Measurements from ENCODE around the gene CHMP3. TPM values are rescaled to one million over a fixed set of nuclear protein-coding genes. Genes with fewer than 3 reads are reported as not detected.

Gene CHMP3
- total RNA-seq, 4 donors from 2014 or later, result 87.0 to 155 (median 129) TPM

GRCh38 chr2:86580560-86580959, 17.3 kb upstream of the CHMP3 start:
- DNase-seq (ENCODE audit: low spot score in 2 of 2), result no peak
- H3K4me3 ChIP-seq, result no peak overlapping the region

GRCh38 chr2:86577817-86578456, 14.7 kb upstream of the CHMP3 start:
- 91% methylated on average over 2 of the region's 2 CpGs for WGBS, 2 donors

More at GRCh38 chr2:86580560-86580959, 17.3 kb upstream of the CHMP3 start:
- Histone ChIP-seq H3K9me3 (no peaks in the 10 kb centered on the region), H3K27ac (no peak overlapping the region), H3K27me3 (no peaks in the 10 kb centered on the region), H3K4me1 (peaks cover 0 to 9% (median 0%) of the 10 kb centered on the region in 4 donors), H3K36me3 (no peaks in the 10 kb centered on the region)
- no peak for TF ChIP-seq EP300 (IDR thresholded peaks at IDR 0.05)
- no peak for TF ChIP-seq POLR2A (IDR thresholded peaks at IDR 0.05)
- no peak for TF ChIP-seq CTCF (IDR thresholded peaks at IDR 0.05)

GRCh38 chr2:86570059-86570458, 6.8 kb upstream of the CHMP3 start:
- H3K9me3 ChIP-seq, result no peaks in the 10 kb centered on the region
- no peak overlapping the region for H3K4me3 ChIP-seq
- no peak for DNase-seq (ENCODE audit: low spot score in 2 of 2)
- TF ChIP-seq CTCF (IDR thresholded peaks at IDR 0.05) (no peak), POLR2A (IDR thresholded peaks at IDR 0.05) (no peak), EP300 (IDR thresholded peaks at IDR 0.05) (no peak)
- no peak overlapping the region for H3K27ac ChIP-seq
- no peaks in the 10 kb centered on the region for H3K27me3 ChIP-seq
- no peaks in the 10 kb centered on the region for H3K36me3 ChIP-seq
- 82 to 86% methylated on average over 3 of the region's 3 CpGs for WGBS, 2 donors
- no peaks in the 10 kb centered on the region for H3K4me1 ChIP-seq

More at GRCh38 chr2:86577817-86578456, 14.7 kb upstream of the CHMP3 start:
- no peaks in the 10 kb centered on the region for H3K9me3 ChIP-seq
- H3K27ac ChIP-seq, result no peak overlapping the region
- no peaks in the 10 kb centered on the region for H3K4me1 ChIP-seq
- DNase-seq (ENCODE audit: low spot score in 2 of 2), result no peak
- H3K27me3 ChIP-seq, result no peaks in the 10 kb centered on the region
- no peaks in the 10 kb centered on the region for H3K36me3 ChIP-seq
- no peak overlapping the region for H3K4me3 ChIP-seq
- no peak for TF ChIP-seq EP300 (IDR thresholded peaks at IDR 0.05)
- TF ChIP-seq CTCF (IDR thresholded peaks at IDR 0.05), result no peak
- TF ChIP-seq POLR2A (IDR thresholded peaks at IDR 0.05), result no peak

GRCh38 chr2:86566821-86567190, 3.6 kb upstream of the CHMP3 start:
- Histone ChIP-seq H3K27me3 (no peaks in the 10 kb centered on the region), H3K36me3 (no peaks in the 10 kb centered on the region), H3K4me1 (peaks cover 0 to 14% (median 3%) of the 10 kb centered on the region in 4 donors), H3K27ac (no peak overlapping the region), H3K9me3 (no peaks in the 10 kb centered on the region), H3K4me3 (no peak overlapping the region)
- no peak for DNase-seq (ENCODE audit: low spot score in 2 of 2)
- TF ChIP-seq EP300 (IDR thresholded peaks at IDR 0.05), result no peak
- no peak for TF ChIP-seq POLR2A (IDR thresholded peaks at IDR 0.05)
- no peak for TF ChIP-seq CTCF (IDR thresholded peaks at IDR 0.05)

- Histone ChIP-seq H3K4me1 (peaks cover 0 to 19% (median 8%) of the 10 kb centered on the region in 4 donors), H3K9me3 (no peaks in the 10 kb centered on the region), H3K27ac (no peak overlapping the region), H3K4me3 (no peak overlapping the region), H3K27me3 (no peaks in the 10 kb centered on the region), H3K36me3 (no peaks in the 10 kb centered on the region)
- no peak for TF ChIP-seq EP300 (IDR thresholded peaks at IDR 0.05)
- no peak for TF ChIP-seq POLR2A (IDR thresholded peaks at IDR 0.05)
- TF ChIP-seq CTCF (IDR thresholded peaks at IDR 0.05), result no peak
- no peak for DNase-seq (ENCODE audit: low spot score in 2 of 2)
- 76 to 78% methylated on average over 6 of the region's 6 CpGs for WGBS, 2 donors
These were observed 3.0 kb upstream of the CHMP3 start for GRCh38 chr2:86566158-86566820.
